ENCODE measurements around the gene SOD2. TPM values are rescaled to one million over a fixed set of nuclear protein-coding genes. Genes with fewer than 3 reads are reported as not detected.
"Not testable (repeated sequence)": the region's sequence is repeated elsewhere in the genome, so short reads cannot be mapped to it uniquely, and the experiment has no call there.

The SOD2 gene
- total and polyA plus RNA-seq, 2 donors (not counting 3 experiments of a cell fraction or from before 2014, with no cell fraction given): 31.6 to 62.7 TPM

GRCh38 chr6:159736908-159737307 lies 43.9 kb upstream of the SOD2 start:
- ChIA-PET POLR2A (interaction anchor here (1.3 kb wide), 1 partner anchor 53 kb away, joined by 3 read pairs; the partner anchor contains the start of gene MRPL18), CTCF (interaction anchor here (1.0 kb wide), 1 partner anchor 16 kb away, joined by 3 read pairs; no protein-coding TSS in a partner anchor)
- H3K4me3 ChIP-seq (replicated peaks in 1 of 3; ENCODE audit: insufficient read depth in 1 of 3, low read depth in 1 of 3, low read length in 3 of 3): no peak overlapping the region
- H3K36me3 ChIP-seq (ENCODE audit: control insufficient read depth in 2 of 2, extremely low read depth in 1 of 2, insufficient read depth in 2 of 2, low read length in 2 of 2): peaks cover 2 to 23% of the 10 kb centered on the region in 2 experiments
- FAIRE-seq: no peak
- no peaks in the 10 kb centered on the region for H3K9me1 ChIP-seq (replicated peaks; ENCODE audit: control insufficient read depth, extremely low read depth, insufficient read depth, low read length)
- H3K9ac ChIP-seq (replicated peaks; ENCODE audit: extremely low read depth, insufficient read depth, low read length): no peak overlapping the region
- peaks cover 96% of the 10 kb centered on the region for H3K79me2 ChIP-seq (ENCODE audit: control insufficient read depth, insufficient read depth, low read length)
- H2AFZ ChIP-seq (ENCODE audit: low read depth, low read length): no peak overlapping the region
- peaks cover 9% of the 10 kb centered on the region for H4K20me1 ChIP-seq (replicated peaks; ENCODE audit: control insufficient read depth, extremely low read depth, insufficient read depth, low read length)
- H3K4me2 ChIP-seq (ENCODE audit: insufficient read depth, low read length): no peak overlapping the region
- no peak overlapping the region for H3K27ac ChIP-seq (ENCODE audit: insufficient read depth, low read depth, low read length)
- intact Hi-C loops (cut with micrococcal nuclease) (no loop called here), dilution Hi-C loops (cut with MboI; ENCODE audit: extremely low pct_ligation_motif_present, low sequenced_read_pairs) (no loop called here)
- TF ChIP-seq CTCF (IDR thresholded peaks at IDR 0.05; ENCODE audit: extremely low read depth in 1 of 2, insufficient read depth in 1 of 2, low read depth in 1 of 2, low read length in 2 of 2) (no peak), JUN (IDR thresholded peaks at IDR 0.05; ENCODE audit: borderline replicate concordance, insufficient read depth, insufficient read length, low read depth) (no peak), FOS (IDR thresholded peaks at IDR 0.05; ENCODE audit: borderline replicate concordance, insufficient read depth, low read length) (no peak), GATA2 (IDR thresholded peaks at IDR 0.05; ENCODE audit: insufficient read depth, insufficient read length, low read depth, low read length) (no peak), EZH2 (IDR thresholded peaks at IDR 0.05; ENCODE audit: borderline replicate concordance, low read depth, low read length, severe bottlenecking) (no peak), MAX (IDR thresholded peaks at IDR 0.05; ENCODE audit: insufficient read depth, insufficient read length) (no peak)
- DNase-seq (ENCODE audit: low read depth, low spot score): no peak
- no peaks in the 10 kb centered on the region for H3K27me3 ChIP-seq (ENCODE audit: control insufficient read depth in 2 of 2, insufficient read depth in 2 of 2, low read length in 2 of 2)
- no TSS peak for BruUV-seq (replicated peaks)
- no peaks in the 10 kb centered on the region for H3K9me3 ChIP-seq (replicated peaks; ENCODE audit: control insufficient read depth, insufficient read depth, low read length)
- H3K4me1 ChIP-seq (ENCODE audit: control insufficient read depth, extremely low read depth, insufficient read depth, low read length): no peaks in the 10 kb centered on the region

GRCh38 chr6:159733395-159733794 lies 40.4 kb upstream of the SOD2 start:
- Histone ChIP-seq H3K79me2 (ENCODE audit: control insufficient read depth, insufficient read depth, low read length) (peaks cover 100% of the 10 kb centered on the region), H4K20me1 (replicated peaks; ENCODE audit: control insufficient read depth, extremely low read depth, insufficient read depth, low read length) (peaks cover 25% of the 10 kb centered on the region), H3K4me1 (ENCODE audit: control insufficient read depth, extremely low read depth, insufficient read depth, low read length) (peaks cover 16% of the 10 kb centered on the region)
- H2AFZ ChIP-seq (ENCODE audit: low read depth, low read length); H3K9me1 ChIP-seq (replicated peaks; ENCODE audit: control insufficient read depth, extremely low read depth, insufficient read depth, low read length); H3K27ac ChIP-seq (ENCODE audit: insufficient read depth, low read depth, low read length); FAIRE-seq; POLR2A ChIA-PET; CTCF ChIA-PET; DNase-seq (ENCODE audit: low read depth, low spot score); dilution Hi-C loops (cut with MboI; ENCODE audit: extremely low pct_ligation_motif_present, low sequenced_read_pairs); H3K9ac ChIP-seq (replicated peaks; ENCODE audit: extremely low read depth, insufficient read depth, low read length); H3K27me3 ChIP-seq (ENCODE audit: control insufficient read depth in 2 of 2, insufficient read depth in 2 of 2, low read length in 2 of 2); BruUV-seq (replicated peaks); intact Hi-C loops (cut with micrococcal nuclease); H3K9me3 ChIP-seq (replicated peaks; ENCODE audit: control insufficient read depth, insufficient read depth, low read length); H3K36me3 ChIP-seq (ENCODE audit: control insufficient read depth in 2 of 2, extremely low read depth in 1 of 2, insufficient read depth in 2 of 2, low read length in 2 of 2); H3K4me3 ChIP-seq (replicated peaks in 1 of 3; ENCODE audit: insufficient read depth in 1 of 3, low read depth in 1 of 3, low read length in 3 of 3); H3K4me2 ChIP-seq (ENCODE audit: insufficient read depth, low read length): not testable (repeated sequence)

- H3K27ac ChIP-seq (ENCODE audit: insufficient read depth, low read depth, low read length); BruUV-seq (replicated peaks); DNase-seq (ENCODE audit: low read depth, low spot score); H3K4me2 ChIP-seq (ENCODE audit: insufficient read depth, low read length); POLR2A ChIA-PET; H3K9me1 ChIP-seq (replicated peaks; ENCODE audit: control insufficient read depth, extremely low read depth, insufficient read depth, low read length); dilution Hi-C loops (cut with MboI; ENCODE audit: extremely low pct_ligation_motif_present, low sequenced_read_pairs); H3K9me3 ChIP-seq (replicated peaks; ENCODE audit: control insufficient read depth, insufficient read depth, low read length); H3K4me3 ChIP-seq (replicated peaks in 1 of 3; ENCODE audit: insufficient read depth in 1 of 3, low read depth in 1 of 3, low read length in 3 of 3); FAIRE-seq; H3K36me3 ChIP-seq (ENCODE audit: control insufficient read depth in 2 of 2, extremely low read depth in 1 of 2, insufficient read depth in 2 of 2, low read length in 2 of 2); H2AFZ ChIP-seq (ENCODE audit: low read depth, low read length); H3K9ac ChIP-seq (replicated peaks; ENCODE audit: extremely low read depth, insufficient read depth, low read length); intact Hi-C loops (cut with micrococcal nuclease); H3K27me3 ChIP-seq (ENCODE audit: control insufficient read depth in 2 of 2, insufficient read depth in 2 of 2, low read length in 2 of 2): not testable (repeated sequence)
- Histone ChIP-seq H3K79me2 (ENCODE audit: control insufficient read depth, insufficient read depth, low read length) (peaks cover 100% of the 10 kb centered on the region), H4K20me1 (replicated peaks; ENCODE audit: control insufficient read depth, extremely low read depth, insufficient read depth, low read length) (peaks cover 27% of the 10 kb centered on the region), H3K4me1 (ENCODE audit: control insufficient read depth, extremely low read depth, insufficient read depth, low read length) (peaks cover 16% of the 10 kb centered on the region)
- CTCF ChIA-PET: interaction anchor here (0.9 to 1.1 kb wide), 2 partner anchors 26 to 41 kb away, joined by 3 read pairs; no protein-coding TSS in a partner anchor
Measured at GRCh38 chr6:159732550-159732949, 39.5 kb upstream of the SOD2 start.
